Sigmoid colon (tissue), 4 donors: ENCODE data around the gene NEO1.

Experiments used
- CTCF ChIP-seq, 4 experiments: fragments of 450-650 bp in 3 of 4; fragments of 200-600 bp in 1 of 4; IDR thresholded peaks; one replicate each; pipeline ENCODE4 v1.5.1; 2016 to 2019; ENCODE audit warnings: antibody characterized with exemption in 4 of 4, mild to moderate bottlenecking in 3 of 4, moderate library complexity in 2 of 4
- EP300 ChIP-seq, 4 donors: sonication (generic); formaldehyde crosslinking; IDR thresholded peaks; one replicate each; pipeline ENCODE4 v1.6.1; 2017; ENCODE audit warnings: antibody characterized with exemption in 4 of 4
- POLR2A ChIP-seq, 2 donors: fragments of 450-650 bp; IDR thresholded peaks; one replicate each; pipeline ENCODE4 v1.6.1; 2016; ENCODE audit warnings: antibody characterized with exemption in 2 of 2, mild to moderate bottlenecking in 2 of 2, moderate library complexity in 2 of 2
- POLR2AphosphoS5 ChIP-seq, 4 donors: sonication (generic); formaldehyde crosslinking; IDR thresholded peaks; one replicate each; pipeline ENCODE4 v1.6.1; 2017; ENCODE audit warnings: antibody characterized with exemption in 4 of 4

DNA sequence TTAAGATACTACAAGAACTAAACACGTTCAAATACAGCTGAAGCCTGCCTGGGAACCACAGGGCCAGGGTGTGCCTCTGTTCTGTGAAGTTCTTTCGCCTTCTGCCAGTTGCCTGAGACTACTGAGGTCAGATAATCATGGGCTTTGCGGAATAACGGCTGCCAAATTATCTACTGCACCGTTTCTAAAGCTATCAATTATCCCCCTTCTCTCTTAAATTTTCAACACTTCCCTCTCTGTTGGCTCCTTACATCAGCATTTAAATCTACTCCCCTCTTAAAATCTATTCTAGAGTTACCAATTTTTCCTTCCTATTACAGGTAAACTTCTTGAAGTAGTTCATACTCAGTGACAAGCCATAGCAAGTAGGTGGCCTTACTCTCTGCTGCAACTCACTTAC, 6.2 kb upstream of the NEO1 start:
- TF ChIP-seq POLR2AphosphoS5 (IDR thresholded peaks at IDR 0.05) (no peak), CTCF (IDR thresholded peaks at IDR 0.05) (no peak), EP300 (IDR thresholded peaks at IDR 0.05) (no peak), POLR2A (IDR thresholded peaks at IDR 0.05) (no peak)
